Measurements from ENCODE around the gene NFASC. TPM values are rescaled to one million over a fixed set of nuclear protein-coding genes. Genes with fewer than 3 reads are reported as not detected.

Gene NFASC
- total and polyA plus RNA-seq, 9 of the 15 experiments (the other 6 are each of a cell fraction or from before 2014, with no cell fraction given) = 0.03 to 0.16 (median 0.06) TPM; not detected in 6

DNA sequence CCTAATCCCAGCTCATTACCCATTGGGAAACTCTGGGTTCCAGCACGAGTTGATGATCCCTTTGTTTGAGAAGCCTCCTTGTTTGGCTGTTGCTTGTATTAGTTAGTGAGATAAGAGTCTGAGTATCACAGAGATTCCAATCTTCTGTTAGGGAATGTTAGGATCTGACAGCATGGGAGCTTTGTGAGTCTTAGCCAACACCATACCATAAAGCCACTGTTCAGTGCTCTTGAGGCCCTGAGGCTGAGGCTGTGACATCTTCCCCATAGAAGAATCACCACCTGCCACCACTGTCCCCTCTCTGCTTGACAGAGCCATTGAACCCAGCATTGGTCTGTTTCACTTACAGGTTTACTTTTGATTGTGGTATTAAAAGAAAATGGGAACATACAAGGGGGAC, 29.3 kb upstream of the NFASC start (continued):
- TF ChIP-seq ATF1 (CRISPR knock-in tag; IDR thresholded peaks at IDR 0.05) = no peak
- no peak for TF ChIP-seq ATF1 (tag; IDR thresholded peaks at IDR 0.05)
- no peak for TF ChIP-seq ZNF785 (CRISPR knock-in tag; IDR thresholded peaks at IDR 0.05)
- TF ChIP-seq MTA1 (IDR thresholded peaks at IDR 0.05; ENCODE audit: borderline replicate concordance) = no peak
- TF ChIP-seq PTBP1 (IDR thresholded peaks at IDR 0.05; ENCODE audit: low read depth, low read length) = no peak
- TF ChIP-seq, protein P1, sequence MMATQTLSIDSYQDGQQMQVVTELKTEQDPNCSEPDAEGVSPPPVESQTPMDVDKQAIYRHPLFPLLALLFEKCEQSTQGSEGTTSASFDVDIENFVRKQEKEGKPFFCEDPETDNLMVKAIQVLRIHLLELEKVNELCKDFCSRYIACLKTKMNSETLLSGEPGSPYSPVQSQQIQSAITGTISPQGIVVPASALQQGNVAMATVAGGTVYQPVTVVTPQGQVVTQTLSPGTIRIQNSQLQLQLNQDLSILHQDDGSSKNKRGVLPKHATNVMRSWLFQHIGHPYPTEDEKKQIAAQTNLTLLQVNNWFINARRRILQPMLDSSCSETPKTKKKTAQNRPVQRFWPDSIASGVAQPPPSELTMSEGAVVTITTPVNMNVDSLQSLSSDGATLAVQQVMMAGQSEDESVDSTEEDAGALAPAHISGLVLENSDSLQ (IDR thresholded peaks at IDR 0.05) = no peak
- TF ChIP-seq, protein P2, sequence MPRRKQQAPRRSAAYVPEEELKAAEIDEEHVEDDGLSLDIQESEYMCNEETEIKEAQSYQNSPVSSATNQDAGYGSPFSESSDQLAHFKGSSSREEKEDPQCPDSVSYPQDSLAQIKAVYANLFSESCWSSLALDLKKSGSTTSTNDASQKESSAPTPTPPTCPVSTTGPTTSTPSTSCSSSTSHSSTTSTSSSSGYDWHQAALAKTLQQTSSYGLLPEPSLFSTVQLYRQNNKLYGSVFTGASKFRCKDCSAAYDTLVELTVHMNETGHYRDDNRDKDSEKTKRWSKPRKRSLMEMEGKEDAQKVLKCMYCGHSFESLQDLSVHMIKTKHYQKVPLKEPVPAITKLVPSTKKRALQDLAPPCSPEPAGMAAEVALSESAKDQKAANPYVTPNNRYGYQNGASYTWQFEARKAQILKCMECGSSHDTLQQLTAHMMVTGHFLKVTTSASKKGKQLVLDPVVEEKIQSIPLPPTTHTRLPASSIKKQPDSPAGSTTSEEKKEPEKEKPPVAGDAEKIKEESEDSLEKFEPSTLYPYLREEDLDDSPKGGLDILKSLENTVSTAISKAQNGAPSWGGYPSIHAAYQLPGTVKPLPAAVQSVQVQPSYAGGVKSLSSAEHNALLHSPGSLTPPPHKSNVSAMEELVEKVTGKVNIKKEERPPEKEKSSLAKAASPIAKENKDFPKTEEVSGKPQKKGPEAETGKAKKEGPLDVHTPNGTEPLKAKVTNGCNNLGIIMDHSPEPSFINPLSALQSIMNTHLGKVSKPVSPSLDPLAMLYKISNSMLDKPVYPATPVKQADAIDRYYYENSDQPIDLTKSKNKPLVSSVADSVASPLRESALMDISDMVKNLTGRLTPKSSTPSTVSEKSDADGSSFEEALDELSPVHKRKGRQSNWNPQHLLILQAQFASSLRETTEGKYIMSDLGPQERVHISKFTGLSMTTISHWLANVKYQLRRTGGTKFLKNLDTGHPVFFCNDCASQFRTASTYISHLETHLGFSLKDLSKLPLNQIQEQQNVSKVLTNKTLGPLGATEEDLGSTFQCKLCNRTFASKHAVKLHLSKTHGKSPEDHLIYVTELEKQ (CRISPR knock-in tag; IDR thresholded peaks at IDR 0.05) = no peak
- TF ChIP-seq CHCHD3 (CRISPR knock-in tag; IDR thresholded peaks at IDR 0.05) = no peak

DNA sequence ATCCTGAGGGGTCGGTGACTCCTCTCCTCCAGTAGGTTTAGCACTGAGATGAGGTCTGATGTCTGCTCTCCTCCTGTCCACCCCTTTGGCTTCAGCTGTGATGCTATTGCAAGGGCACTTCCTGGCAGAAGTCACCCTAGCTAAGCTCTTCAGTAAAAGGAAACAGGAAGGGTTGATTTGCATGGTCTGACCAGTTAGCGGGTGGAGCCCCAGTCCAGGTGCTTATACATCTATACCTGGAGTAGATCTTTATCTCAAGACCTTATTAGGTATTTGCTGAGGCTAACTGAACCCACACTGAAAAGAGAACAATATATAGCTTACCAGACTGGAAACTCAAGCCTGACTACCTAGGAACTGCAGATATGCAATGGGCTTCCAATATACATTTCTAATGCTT, 28.9 kb upstream of the NFASC start:
- Histone ChIP-seq H2AFZ (ENCODE audit: low read depth, low read length) (no peak overlapping the region), H3K9me3 (replicated peaks; ENCODE audit: control insufficient read depth, insufficient read depth, low read depth, low read length) (no peaks in the 10 kb centered on the region), H3K27me3 (ENCODE audit: control insufficient read depth in 2 of 2, insufficient read depth in 2 of 2, low read length in 2 of 2) (peaks cover 14 to 18% of the 10 kb centered on the region in 2 experiments), H3K9me1 (ENCODE audit: control insufficient read depth, insufficient read depth, low read length) (no peaks in the 10 kb centered on the region), H3K4me2 (ENCODE audit: insufficient read depth, low read length) (no peak overlapping the region), H4K20me1 (replicated peaks; ENCODE audit: control insufficient read depth, insufficient read depth, low read length) (peaks cover 18% of the 10 kb centered on the region; the same call in 1 of the 2 replicates), H3K4me1 (replicated peaks in 1 of 2; ENCODE audit: control insufficient read depth in 2 of 2, insufficient read depth in 2 of 2, low read length in 2 of 2) (no peaks in the 10 kb centered on the region), H3K4me3 (no peak overlapping the region), H3K9ac (ENCODE audit: insufficient read depth in 1 of 2, low read depth in 2 of 2, low read length in 2 of 2) (no peak overlapping the region), H3K27ac (ENCODE audit: extremely low read depth, low read depth, low read length) (no peak overlapping the region), H3K36me3 (ENCODE audit: control insufficient read depth, insufficient read depth, low read length) (no peaks in the 10 kb centered on the region), H3K79me2 (ENCODE audit: control insufficient read depth, insufficient read depth, low read length) (no peaks in the 10 kb centered on the region)
- POLR2A ChIA-PET = no interaction called here
- DNase-seq (ENCODE audit: extremely low read depth in 1 of 4, low spot score in 3 of 4) (no peak), ATAC-seq (no peak), FAIRE-seq (no peak)
- TF ChIP-seq RBM34 (IDR thresholded peaks at IDR 0.05; ENCODE audit: borderline replicate concordance, insufficient read depth, low read length) (no peak), ZFP91 (CRISPR knock-in tag; IDR thresholded peaks at IDR 0.05) (no peak), POLR2G (IDR thresholded peaks at IDR 0.05; ENCODE audit: low read depth, low read length) (no peak), KLF13 (tag; IDR thresholded peaks at IDR 0.05; ENCODE audit: borderline replicate concordance, low read depth) (no peak), HDAC8 (tag; IDR thresholded peaks at IDR 0.05) (no peak), LCOR (CRISPR knock-in tag; IDR thresholded peaks at IDR 0.05) (no peak), TAF1 (IDR thresholded peaks at IDR 0.05; ENCODE audit: control insufficient read depth, extremely low read depth, insufficient read depth, low read length, severe bottlenecking) (no peak), EHMT2 (IDR thresholded peaks at IDR 0.05) (no peak), ILK (tag; IDR thresholded peaks at IDR 0.05; ENCODE audit: borderline replicate concordance, low read depth) (no peak)
- intact Hi-C loops (cut with micrococcal nuclease) = no loop called here
- in situ Hi-C loops (cut with MboI) = no loop called here
- CTCF ChIA-PET (ENCODE audit: low intra/inter-chr PET ratio) = no interaction called here
- BruUV-seq (replicated peaks) = no TSS peak
- WGBS (ENCODE audit: insufficient coverage, low coverage, missing lambda C conversion rate) = 0% methylated on average over 2 of the region's 2 CpGs

All from K562 (cell line).